GM23338 (cell line): ENCODE measurements around the gene FAM25A. TPM values are rescaled to one million over a fixed set of nuclear protein-coding genes. Genes with fewer than 3 reads are reported as not detected.

Experiments used
- ATAC-seq: fragments of 200-7000 bp; cut with Tn5 transposase; 3 replicates; pipeline ENCODE4 v1.9.1; 2020
- DNase-seq: peaks from one replicate; pipeline ENCODE4 v3.0.0-alpha.2; 2015; ENCODE audit warnings: low spot score
- H2AFZ ChIP-seq: fragments of 200-600 bp; sonication (generic); 2 replicates; pipeline ENCODE4 v1.8.0; 2016; ENCODE audit warnings: antibody characterized with exemption, mild to moderate bottlenecking, moderate library complexity
- H3F3A ChIP-seq: fragments of 200-600 bp; sonication (generic); replicated peaks from 2 replicates; pipeline ENCODE4 v1.8.0; 2017; ENCODE audit warnings: antibody characterized with exemption, mixed run types, low read depth
- H3K27ac ChIP-seq: fragments of 200-600 bp; sonication (generic); 2 replicates; pipeline ENCODE4 v1.6.1; 2016; ENCODE audit warnings: low read depth
- H3K27me3 ChIP-seq: fragments of 200-600 bp; sonication (generic); 2 replicates; pipeline ENCODE4 v1.8.0; 2016; ENCODE audit warnings: mild to moderate bottlenecking, mixed run types, moderate library complexity; ENCODE audit not compliant: insufficient read depth
- H3K36me3 ChIP-seq: fragments of 200-600 bp; sonication (generic); 2 replicates; pipeline ENCODE4 v1.8.0; 2016; ENCODE audit warnings: mild to moderate bottlenecking; ENCODE audit not compliant: insufficient read depth
- H3K4me1 ChIP-seq: fragments of 200-600 bp; sonication (generic); 2 replicates; pipeline ENCODE4 v1.8.0; 2016; ENCODE audit warnings: mild to moderate bottlenecking, moderate library complexity; ENCODE audit not compliant: insufficient read depth
- H3K4me2 ChIP-seq: fragments of 200-600 bp; sonication (generic); 2 replicates; pipeline ENCODE4 v1.7.1; 2017; ENCODE audit warnings: mixed run types
- H3K4me3 ChIP-seq: fragments of 200-600 bp; sonication (generic); 2 replicates; pipeline ENCODE4 v1.6.1; 2016; ENCODE audit warnings: mixed run types
- H3K79me2 ChIP-seq: fragments of 200-600 bp; sonication (generic); replicated peaks from 2 replicates; pipeline ENCODE4 v1.8.0; 2017; ENCODE audit warnings: mild to moderate bottlenecking; ENCODE audit not compliant: insufficient read depth
- H3K9me2 ChIP-seq: fragments of 200-600 bp; sonication (generic); 2 replicates; pipeline ENCODE4 v1.8.0; 2017; ENCODE audit not compliant: insufficient read depth
- H4K20me1 ChIP-seq: fragments of 200-600 bp; sonication (generic); replicated peaks from 2 replicates; pipeline ENCODE4 v1.8.0; 2017; ENCODE audit warnings: mild to moderate bottlenecking; ENCODE audit not compliant: insufficient read depth
- H3K27ac Mint-ChIP-seq: 2 replicates; pipeline ENCODE4 v1.8.0; 2020; ENCODE audit warnings: inconsistent platforms, mild to moderate bottlenecking, moderate library complexity, mixed read lengths
- H3K27me3 Mint-ChIP-seq: 3 replicates; pipeline ENCODE4 v1.8.0; 2022; ENCODE audit warnings: low read depth, mild to moderate bottlenecking, moderate library complexity, mixed read lengths, inconsistent platforms; ENCODE audit not compliant: insufficient read depth, poor library complexity
- H3K36me3 Mint-ChIP-seq: 3 replicates; pipeline ENCODE4 v1.8.0; 2021; ENCODE audit warnings: low read depth, mild to moderate bottlenecking, inconsistent platforms, moderate library complexity, mixed read lengths
- H3K4me1 Mint-ChIP-seq: 3 replicates; pipeline ENCODE4 v1.8.0; 2020; ENCODE audit warnings: mild to moderate bottlenecking, inconsistent platforms, mixed read lengths
- H3K4me3 Mint-ChIP-seq: 3 replicates; pipeline ENCODE4 v1.8.0; 2021; ENCODE audit warnings: moderate library complexity, mild to moderate bottlenecking, inconsistent platforms, mixed read lengths
- H3K9me3 Mint-ChIP-seq: 3 replicates; pipeline ENCODE4 v1.8.0; 2020; ENCODE audit warnings: moderate library complexity, mild to moderate bottlenecking, inconsistent platforms, mixed read lengths
- CREB1 ChIP-seq: fragments of 250-450 bp; sonication (Bioruptor Pico); IDR thresholded peaks from 2 replicates; pipeline ENCODE4 v1.5.0; 2020; ENCODE audit warnings: low read depth, mild to moderate bottlenecking, moderate library complexity
- CTCF ChIP-seq, 2 experiments: fragments of 200-600 bp in 1 of 2; sonication (generic) in 1 of 2; conservative IDR thresholded peaks; 2 replicates each; pipeline versions ENCODE4 v1.5.1 to v1.6.1; 2016 to 2017; ENCODE audit warnings: antibody characterized with exemption in 2 of 2, low read depth in 2 of 2, mild to moderate bottlenecking in 2 of 2, moderate library complexity in 1 of 2
- ETS1 ChIP-seq: IDR thresholded peaks from 2 replicates; pipeline ENCODE4 v1.6.1; 2016; ENCODE audit warnings: antibody characterized with exemption
- EZH2 ChIP-seq: fragments of 200-600 bp; sonication (generic); IDR thresholded peaks from one replicate; pipeline ENCODE4 v1.8.0; 2017; ENCODE audit warnings: antibody characterized with exemption, mild to moderate bottlenecking, low read depth; ENCODE audit not compliant: unreplicated experiment
- EZH2phosphoT487 ChIP-seq: fragments of 200-600 bp; sonication (generic); IDR thresholded peaks from one replicate; pipeline ENCODE4 v1.8.1; 2018; ENCODE audit warnings: antibody characterized with exemption; ENCODE audit not compliant: unreplicated experiment
- JUNB ChIP-seq: IDR thresholded peaks from one replicate; pipeline ENCODE4 v1.6.1; 2016; ENCODE audit warnings: antibody characterized with exemption; ENCODE audit not compliant: unreplicated experiment
- NANOG ChIP-seq: IDR thresholded peaks from 2 replicates; pipeline ENCODE4 v1.6.1; 2016; ENCODE audit warnings: antibody characterized with exemption, borderline replicate concordance
- POLR2AphosphoS5 ChIP-seq: IDR thresholded peaks from 2 replicates; pipeline ENCODE4 v1.6.1; 2016; ENCODE audit warnings: antibody characterized with exemption, low read depth
- STAT1 ChIP-seq: IDR thresholded peaks from one replicate; pipeline ENCODE4 v1.6.1; 2016; ENCODE audit warnings: antibody characterized with exemption; ENCODE audit not compliant: unreplicated experiment
- ZNF114 ChIP-seq: fragments of 250-450 bp; sonication (Bioruptor Pico); IDR thresholded peaks from 2 replicates; pipeline ENCODE4 v1.5.0; 2020; ENCODE audit warnings: mild to moderate bottlenecking, moderate library complexity
- ZNF331 ChIP-seq: fragments of 250-450 bp; sonication (Bioruptor Pico); IDR thresholded peaks from 2 replicates; pipeline ENCODE4 v1.5.0; 2020; ENCODE audit warnings: low read depth, mild to moderate bottlenecking, moderate library complexity
- ZNF462 ChIP-seq: fragments of 250-450 bp; sonication (Bioruptor Pico); IDR thresholded peaks from 2 replicates; pipeline ENCODE4 v1.5.0; 2020; ENCODE audit warnings: mild to moderate bottlenecking, moderate library complexity
- polyA plus RNA-seq: library from polyadenylated mRNA; unstranded; fragments of >200 nt; fragmentation: Nextera tagmentation; extraction: Ambion mirVana; gene quantifications from 2 replicates; pipeline ENCODE4 v1.2.1, GENCODE V29; 2016
- total RNA-seq: library from RNA; depleted of rRNA; stranded (reverse); fragments of >200 nt; shearing (Covaris generic); gene quantifications from 2 replicates; pipeline ENCODE4 v1.2.3, GENCODE V29; 2014

Gene FAM25A
- total and polyA plus RNA-seq, 2 experiments from 2014 or later = not detected

GRCh38 chr10:86979296-86979818, 40.7 kb upstream of the FAM25A start:
- no peak for ATAC-seq
- H3K4me3 Mint-ChIP-seq = no peak overlapping the region

More at GRCh38 chr10:86979296-86979818, 40.7 kb upstream of the FAM25A start:
- H3K79me2 ChIP-seq = no peaks in the 10 kb centered on the region
- no peak overlapping the region for H2AFZ ChIP-seq
- H3K27me3 Mint-ChIP-seq = peaks cover 5% of the 10 kb centered on the region
- H3K4me1 ChIP-seq = 0 out of 2 replicates have a peak, but pooled peaks cover 11% of the 10 kb centered on the region
- H3F3A ChIP-seq = no peaks in the 10 kb centered on the region
- H3K9me3 Mint-ChIP-seq = no peaks in the 10 kb centered on the region
- DNase-seq = no peak
- H3K9me2 ChIP-seq = no peaks in the 10 kb centered on the region
- H4K20me1 ChIP-seq = no peaks in the 10 kb centered on the region
- peaks cover 14% of the 10 kb centered on the region for H3K4me1 Mint-ChIP-seq
- no peak overlapping the region for H3K4me2 ChIP-seq
- TF ChIP-seq CTCF (conservative IDR thresholded peaks at IDR 0.05; ENCODE audit: low read depth in 2 of 2) (no peak), POLR2AphosphoS5 (no peak), CREB1 (CRISPR knock-in tag) (no peak), NANOG (no peak), ZNF114 (CRISPR knock-in tag) (no peak), ETS1 (no peak), ZNF462 (CRISPR knock-in tag) (no peak), STAT1 (no peak), EZH2phosphoT487 (no peak), ZNF331 (CRISPR knock-in tag) (no peak), EZH2 (no peak), JUNB (no peak)
- no peak overlapping the region for H3K4me3 ChIP-seq
- 0 out of 2 replicates have a peak, but pooled peaks cover 1% of the 10 kb centered on the region for H3K27me3 ChIP-seq
- no peak overlapping the region for H3K27ac ChIP-seq
- no peak overlapping the region for H3K27ac Mint-ChIP-seq
- H3K36me3 ChIP-seq = no peaks in the 10 kb centered on the region
- no peaks in the 10 kb centered on the region for H3K36me3 Mint-ChIP-seq
